ENCODE measurements around the gene TP73. TPM values are rescaled to one million over a fixed set of nuclear protein-coding genes. Genes with fewer than 3 reads are reported as not detected.

TP73 gene
- total and polyA plus RNA-seq, 2 experiments from 2014 or later, result not detected

- Histone ChIP-seq H3K4me1 (ENCODE audit: insufficient read depth) (no peaks in the 10 kb centered on the region), H3F3A (ENCODE audit: insufficient read depth) (no peaks in the 10 kb centered on the region), H2AFZ (no peak overlapping the region), H3K27me3 (replicated peaks; ENCODE audit: insufficient read depth) (no peaks in the 10 kb centered on the region), H3K9me3 (ENCODE audit: low read depth) (no peaks in the 10 kb centered on the region), H3K4me3 (no peak overlapping the region), H3K9ac (no peak overlapping the region), H3K4me2 (ENCODE audit: unreplicated experiment) (no peak overlapping the region), H3K79me2 (ENCODE audit: insufficient read depth) (no peaks in the 10 kb centered on the region), H3K27ac (no peak overlapping the region), H4K20me1 (ENCODE audit: insufficient read depth) (no peaks in the 10 kb centered on the region), H3K36me3 (ENCODE audit: low read depth) (no peaks in the 10 kb centered on the region), H3K9me2 (ENCODE audit: insufficient read depth) (no peaks in the 10 kb centered on the region)
- 93% methylated on average over 13 of the region's 13 CpGs for WGBS, 2 experiments (ENCODE audit: low coverage in 1 of 2, low lambda C conversion rate in 2 of 2, missing lambda C conversion rate in 2 of 2)
- DNase-seq, result no peak
- in situ Hi-C loops (cut with MboI), result no loop called here
- TF ChIP-seq EZH2phosphoT487 (IDR thresholded peaks at IDR 0.05; ENCODE audit: insufficient read depth, low read depth) (no peak), EZH2 (IDR thresholded peaks at IDR 0.05; ENCODE audit: insufficient read depth, poor library complexity, severe bottlenecking) (no peak)
Observed at GRCh38 chr1:3740752-3741151, 88.4 kb downstream of the TP73 start.

DNA sequence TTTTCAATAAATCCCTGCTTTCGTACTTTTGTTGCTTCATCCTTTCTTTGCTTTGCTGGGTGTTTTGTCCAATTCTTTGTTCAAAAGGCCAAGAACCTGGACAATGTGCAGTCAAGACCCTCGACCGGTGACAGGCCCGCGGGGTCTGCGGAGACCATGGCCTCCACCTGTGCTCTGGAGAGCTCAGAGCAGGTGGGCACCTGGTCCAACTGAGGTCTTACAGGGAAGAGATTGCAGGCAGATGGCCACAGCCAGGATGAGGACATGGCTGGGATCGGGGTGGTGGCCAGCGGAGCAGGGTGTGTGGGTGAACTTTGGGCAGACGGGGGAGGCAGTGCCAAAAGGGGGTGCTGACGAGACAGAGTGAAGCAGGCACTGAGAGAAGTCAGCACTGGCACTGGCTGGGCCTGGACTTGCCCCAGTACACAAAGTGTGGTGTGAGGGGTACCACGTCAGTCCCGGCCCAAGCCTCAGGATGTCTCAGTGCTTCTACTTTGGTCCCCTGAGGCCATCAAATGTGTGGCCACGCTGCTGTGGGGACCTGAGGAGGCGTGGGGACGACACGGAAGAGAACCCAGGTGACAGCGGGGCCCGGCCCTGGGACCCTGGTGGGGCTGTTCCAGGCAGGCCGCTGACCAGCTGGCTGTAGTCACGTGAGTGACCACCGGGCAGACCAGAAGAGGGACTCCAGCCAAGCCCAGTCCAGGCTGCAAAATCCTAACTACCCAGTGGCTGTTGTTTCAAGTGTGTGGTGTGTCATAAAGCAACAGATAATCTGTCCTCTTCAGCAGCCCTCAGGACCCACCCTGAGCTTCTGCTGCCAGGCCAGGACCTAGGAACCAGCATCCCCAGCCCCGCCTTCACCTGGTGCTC lies 89.5 kb downstream of the TP73 start:
- no peaks in the 10 kb centered on the region for H3K36me3 ChIP-seq (ENCODE audit: low read depth)
- no peaks in the 10 kb centered on the region for H3K27me3 ChIP-seq (replicated peaks; ENCODE audit: insufficient read depth)
- DNase-seq, result no peak
- H3F3A ChIP-seq (ENCODE audit: insufficient read depth), result no peaks in the 10 kb centered on the region
- H3K9me2 ChIP-seq (ENCODE audit: insufficient read depth), result no peaks in the 10 kb centered on the region
- no peak overlapping the region for H3K4me2 ChIP-seq (ENCODE audit: unreplicated experiment)
- no peaks in the 10 kb centered on the region for H4K20me1 ChIP-seq (ENCODE audit: insufficient read depth)
- H3K27ac ChIP-seq, result no peak overlapping the region
- H3K4me3 ChIP-seq, result no peak overlapping the region
- no peaks in the 10 kb centered on the region for H3K9me3 ChIP-seq (ENCODE audit: low read depth)
- no peak for TF ChIP-seq EZH2phosphoT487 (IDR thresholded peaks at IDR 0.05; ENCODE audit: insufficient read depth, low read depth)
- no peak for TF ChIP-seq EZH2 (IDR thresholded peaks at IDR 0.05; ENCODE audit: insufficient read depth, poor library complexity, severe bottlenecking)
- H3K4me1 ChIP-seq (ENCODE audit: insufficient read depth), result no peaks in the 10 kb centered on the region
- WGBS, 2 experiments (ENCODE audit: low coverage in 1 of 2, low lambda C conversion rate in 2 of 2, missing lambda C conversion rate in 2 of 2), result 93 to 98% methylated on average over 19 to 21 of the region's 22 CpGs
- no peak overlapping the region for H3K9ac ChIP-seq
- H2AFZ ChIP-seq, result no peak overlapping the region
- in situ Hi-C loops (cut with MboI), result no loop called here
- no peaks in the 10 kb centered on the region for H3K79me2 ChIP-seq (ENCODE audit: insufficient read depth)

- in situ Hi-C loops (cut with MboI), result no loop called here
- no peak overlapping the region for H2AFZ ChIP-seq
- no peaks in the 10 kb centered on the region for H3K9me3 ChIP-seq (ENCODE audit: low read depth)
- H3K36me3 ChIP-seq (ENCODE audit: low read depth), result no peaks in the 10 kb centered on the region
- H3K79me2 ChIP-seq (ENCODE audit: insufficient read depth), result no peaks in the 10 kb centered on the region
- H3F3A ChIP-seq (ENCODE audit: insufficient read depth), result peaks cover 2% of the 10 kb centered on the region; the same call in 1 of the 2 replicates
- TF ChIP-seq EZH2phosphoT487 (IDR thresholded peaks at IDR 0.05; ENCODE audit: insufficient read depth, low read depth), result no peak
- H3K4me2 ChIP-seq (ENCODE audit: unreplicated experiment), result no peak overlapping the region
- WGBS, 2 experiments (ENCODE audit: low coverage in 1 of 2, low lambda C conversion rate in 2 of 2, missing lambda C conversion rate in 2 of 2), result 82 to 83% methylated on average over 24 of the region's 24 CpGs
- DNase-seq, result peak; percentile 30
- H3K9ac ChIP-seq, result no peak overlapping the region
- no peaks in the 10 kb centered on the region for H3K27me3 ChIP-seq (replicated peaks; ENCODE audit: insufficient read depth)
- no peak overlapping the region for H3K4me3 ChIP-seq
- H3K4me1 ChIP-seq (ENCODE audit: insufficient read depth), result peaks cover 3% of the 10 kb centered on the region; the same call in 1 of the 2 replicates
- no peaks in the 10 kb centered on the region for H3K9me2 ChIP-seq (ENCODE audit: insufficient read depth)
- no peaks in the 10 kb centered on the region for H4K20me1 ChIP-seq (ENCODE audit: insufficient read depth)
- H3K27ac ChIP-seq, result no peak overlapping the region
Observed at GRCh38 chr1:3742439-3743298, 90.4 kb downstream of the TP73 start.

DNA sequence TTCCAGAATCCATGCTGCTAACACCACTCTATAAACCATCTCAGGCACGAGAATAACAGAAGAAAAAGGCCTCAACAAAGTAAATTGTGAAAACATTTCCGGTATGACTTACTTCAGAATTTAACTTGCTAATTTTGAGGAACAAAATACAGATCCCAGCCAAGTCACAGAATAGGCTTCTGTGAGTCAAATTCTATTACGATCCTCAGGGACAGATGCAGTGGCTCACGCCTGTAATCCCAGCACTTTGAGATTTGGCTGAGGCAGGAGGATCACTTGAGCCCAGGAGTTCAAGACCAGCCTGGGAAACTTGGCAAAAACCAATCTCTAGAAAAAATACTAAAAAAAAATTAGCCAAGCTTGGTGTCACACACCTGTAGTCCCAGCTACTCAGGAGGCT lies 91.1 kb downstream of the TP73 start:
- TF ChIP-seq EZH2phosphoT487 (IDR thresholded peaks at IDR 0.05; ENCODE audit: insufficient read depth, low read depth), result no peak
- no peak for TF ChIP-seq EZH2 (IDR thresholded peaks at IDR 0.05; ENCODE audit: insufficient read depth, poor library complexity, severe bottlenecking)
- peaks cover 4% of the 10 kb centered on the region; the same call in 1 of the 2 replicates for H3K4me1 ChIP-seq (ENCODE audit: insufficient read depth)
- no peak overlapping the region for H3K9ac ChIP-seq
- H3K79me2 ChIP-seq (ENCODE audit: insufficient read depth), result no peaks in the 10 kb centered on the region
- no peak overlapping the region for H3K4me2 ChIP-seq (ENCODE audit: unreplicated experiment)
- H3K9me3 ChIP-seq (ENCODE audit: low read depth), result no peaks in the 10 kb centered on the region
- in situ Hi-C loops (cut with MboI), result no loop called here
- H4K20me1 ChIP-seq (ENCODE audit: insufficient read depth), result no peaks in the 10 kb centered on the region
- H3K9me2 ChIP-seq (ENCODE audit: insufficient read depth), result no peaks in the 10 kb centered on the region
- H2AFZ ChIP-seq, result no peak overlapping the region
- H3K27me3 ChIP-seq (replicated peaks; ENCODE audit: insufficient read depth), result no peaks in the 10 kb centered on the region
- no peak overlapping the region for H3K4me3 ChIP-seq
- DNase-seq, result no peak
- 72 to 78% methylated on average over 4 of the region's 4 CpGs for WGBS, 2 experiments (ENCODE audit: low coverage in 1 of 2, low lambda C conversion rate in 2 of 2, missing lambda C conversion rate in 2 of 2)
- no peak overlapping the region for H3K27ac ChIP-seq
- no peaks in the 10 kb centered on the region for H3K36me3 ChIP-seq (ENCODE audit: low read depth)
- H3F3A ChIP-seq (ENCODE audit: insufficient read depth), result peaks cover 4% of the 10 kb centered on the region; the same call in 1 of the 2 replicates

Measured in GM23248 (cell line).